PC-9 (cell line): ENCODE data around the gene PHOSPHO2.

ENCODE experiments used
- CTCF ChIP-seq: fragments of 200-600 bp; sonication (generic); conservative IDR thresholded peaks from 2 replicates; pipeline ENCODE4 v1.6.1; 2017; ENCODE audit warnings: mixed run types, antibody characterized with exemption, mild to moderate bottlenecking, moderate library complexity
- EZH2 ChIP-seq: fragments of 200-600 bp; sonication (generic); IDR thresholded peaks from 2 replicates; pipeline ENCODE4 v1.8.0; 2017; ENCODE audit warnings: antibody characterized with exemption, low read depth

- TF ChIP-seq CTCF = no peak
- no peak for TF ChIP-seq EZH2
Measured at GRCh38 chr2:169684135-169684565, 10.1 kb upstream of the PHOSPHO2 start.
